DMS53 treated with DMSO at 0.1 percent for 48 hours (cell line): Measurements from ENCODE around the gene COPS2.
"Not testable (repeated sequence)": the region's sequence is repeated elsewhere in the genome, so short reads cannot be mapped to it uniquely, and the experiment has no call there.

Experiments used
- DNase-seq: peaks from one replicate; lab custom pipeline; 2025; ENCODE audit not compliant: unreplicated experiment; lab: John Stamatoyannopoulos, UW

The COPS2 gene

DNA sequence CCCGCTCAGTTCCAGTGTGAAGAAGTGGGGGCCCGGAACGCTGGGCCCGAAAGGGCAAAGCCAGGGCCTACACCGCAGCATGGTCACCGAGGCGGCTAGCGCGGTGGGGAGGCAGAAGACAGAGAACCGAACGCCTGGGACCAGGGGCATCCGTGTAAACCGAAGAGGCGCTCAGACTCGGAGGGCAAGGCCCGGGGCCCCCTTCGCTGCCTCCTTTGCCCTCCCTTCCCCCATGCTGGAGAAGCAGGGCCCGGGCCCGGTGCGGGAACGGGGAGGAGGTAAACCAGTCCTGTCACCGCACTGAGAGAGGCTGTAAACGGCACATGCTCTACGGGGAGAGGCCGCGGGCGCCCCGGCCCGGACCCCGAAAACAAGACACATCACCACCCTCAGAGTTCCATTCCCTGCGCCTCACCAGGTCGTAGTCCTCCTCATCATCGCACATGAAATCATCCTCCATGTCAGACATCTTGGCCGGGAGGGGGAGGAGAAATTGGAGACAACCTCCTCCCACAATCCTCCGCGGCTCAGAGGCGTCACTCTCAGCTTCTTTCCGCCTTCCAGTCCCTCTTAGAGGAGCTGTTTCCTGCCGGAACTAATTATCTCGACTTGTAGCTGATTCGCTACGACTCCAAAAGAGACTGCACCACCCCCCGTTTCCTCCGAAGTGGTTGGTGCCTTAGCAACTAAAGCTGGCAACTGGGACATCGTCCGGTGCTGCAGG is at the start of gene COPS2:
Gene COPS2, minus strand, starts transcription at position 490 of the 724 bp plus-strand sequence. Its CDS starts 21 bp downstream, at position 469.
- peak; percentile 90 for DNase-seq

DNA sequence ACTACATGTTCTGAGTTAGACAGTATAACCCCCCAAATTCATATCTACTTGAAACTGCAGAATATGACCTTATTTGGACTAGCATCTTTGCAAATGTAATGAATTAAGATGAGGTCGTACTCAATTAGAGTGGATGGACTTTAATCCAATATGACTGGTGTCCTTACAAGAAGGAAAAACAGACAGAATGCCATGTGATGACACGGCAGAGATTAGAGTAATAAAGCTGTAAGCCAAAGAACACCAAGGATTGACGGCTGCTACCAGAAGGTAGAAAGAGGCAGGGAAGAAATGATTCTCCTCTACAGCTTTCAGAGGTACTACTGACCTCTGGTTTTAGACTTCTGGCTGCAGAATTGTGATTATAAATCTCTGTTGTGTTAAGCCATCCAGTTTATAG is 44.9 kb upstream of the COPS2 start:
- no peak for DNase-seq

DNA sequence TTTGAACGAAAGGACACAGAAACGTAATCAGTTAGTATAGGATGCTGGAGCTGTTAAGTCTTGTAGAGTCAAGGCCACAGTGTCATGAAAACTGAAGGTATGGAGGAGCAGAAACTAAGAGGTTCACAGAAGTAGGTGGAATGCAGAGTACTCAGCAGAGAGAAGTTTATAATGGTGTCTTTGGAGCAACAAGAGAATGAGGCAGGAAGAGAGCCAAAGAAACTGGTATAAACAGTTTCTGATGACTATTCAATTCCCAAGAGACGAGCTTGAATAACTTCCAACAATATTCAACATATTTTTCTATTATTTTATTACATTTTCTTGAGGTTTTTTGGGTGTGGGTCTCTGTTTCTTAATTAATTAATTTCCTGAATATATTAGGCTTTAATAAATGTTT is 44.3 kb upstream of the COPS2 start:
- DNase-seq, result no peak

DNA sequence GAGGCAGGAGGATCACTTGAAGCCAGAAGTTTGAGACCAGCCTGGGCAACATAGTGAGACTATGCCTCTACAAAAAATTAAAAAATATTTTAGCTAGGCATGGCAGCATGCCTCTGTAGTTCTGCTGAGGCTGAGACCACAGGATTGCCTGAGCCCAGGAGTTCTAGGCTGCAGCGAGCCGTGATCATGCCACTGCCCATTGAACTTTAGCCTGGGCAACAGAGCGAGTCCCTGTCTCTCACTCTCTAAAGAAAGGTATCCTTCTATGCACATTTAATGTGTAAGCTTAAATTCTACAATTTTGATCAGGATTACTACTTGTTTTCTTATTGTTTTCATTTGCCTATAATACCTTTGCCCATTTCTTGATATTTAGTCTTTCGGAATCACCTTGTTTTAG is 41.5 kb upstream of the COPS2 start:
- no peak for DNase-seq

DNA sequence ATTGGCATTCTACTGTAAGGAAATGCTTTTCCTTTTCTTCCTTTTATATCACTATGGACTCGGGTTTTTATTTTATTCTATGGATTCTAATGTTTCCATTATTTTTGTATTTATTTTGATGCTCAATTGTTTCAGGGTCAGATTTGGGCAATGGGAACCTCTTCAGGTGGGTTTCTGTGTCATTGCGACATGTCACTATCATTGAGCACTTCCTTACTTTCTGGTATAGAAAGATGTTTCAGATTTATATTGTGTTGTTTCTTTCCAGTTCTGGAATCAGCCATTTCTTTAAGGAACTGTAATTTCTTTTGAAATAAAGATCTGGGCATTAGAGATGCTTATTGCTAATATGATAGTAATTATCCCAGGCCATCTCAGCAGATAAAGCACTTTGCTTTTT is 36.5 kb upstream of the COPS2 start:
- DNase-seq, result no peak

DNA sequence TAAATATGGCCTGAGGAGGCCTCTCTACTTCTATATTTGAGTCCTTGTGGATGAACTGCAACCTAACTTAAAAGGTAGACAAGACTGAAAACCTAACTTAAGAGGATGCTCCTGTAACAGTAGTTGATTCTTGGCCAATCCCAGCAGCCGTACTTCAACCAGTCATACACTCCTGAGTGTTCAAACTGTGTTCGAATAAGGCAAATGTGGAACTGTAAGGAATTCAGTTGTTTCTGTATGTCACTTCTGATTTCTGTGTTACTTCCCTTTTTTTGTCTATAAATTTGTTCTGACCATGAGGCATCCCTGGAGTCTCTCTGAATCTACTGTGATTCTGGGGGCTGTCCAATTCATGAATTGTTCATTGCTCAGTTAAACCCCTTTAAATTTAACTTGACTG is 35.2 kb upstream of the COPS2 start:
- no peak for DNase-seq

DNA sequence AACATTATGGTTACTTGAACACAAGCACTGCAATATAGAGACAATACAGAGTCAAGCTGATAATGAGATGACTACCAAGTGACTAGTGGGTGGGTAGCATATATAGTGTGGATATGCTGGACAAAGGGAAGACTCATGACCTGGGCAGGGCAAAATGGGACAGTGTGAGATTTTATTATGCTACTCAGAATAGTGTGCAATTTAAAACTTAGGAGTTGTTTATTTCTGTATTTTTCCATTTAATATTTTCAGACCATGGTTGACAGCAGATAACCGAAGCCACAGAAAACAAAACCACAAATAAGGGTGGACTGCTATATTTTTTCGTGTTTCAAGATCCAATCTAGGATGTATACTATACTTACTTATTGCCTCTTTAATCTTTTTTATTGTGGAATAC is 34.2 kb upstream of the COPS2 start:
- no peak for DNase-seq

DNA sequence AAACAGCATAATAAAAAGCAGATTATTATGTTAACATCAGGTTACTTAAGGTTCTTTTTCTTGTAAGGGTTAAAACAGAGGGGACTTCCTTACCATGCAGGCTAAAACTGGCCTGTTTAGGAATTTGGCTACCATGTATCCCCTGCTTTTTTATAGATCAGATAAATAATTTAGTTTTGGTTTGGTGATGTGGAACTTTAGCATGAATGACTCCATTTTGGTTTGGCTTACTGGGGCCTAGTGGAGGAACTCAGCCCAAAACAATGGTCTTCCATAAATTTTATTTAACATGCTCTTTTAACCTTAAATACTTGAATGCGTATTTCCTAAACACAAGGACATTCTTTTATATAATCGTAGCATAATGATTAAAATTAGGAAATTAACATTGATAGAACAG is 33.5 kb upstream of the COPS2 start:
- DNase-seq, result no peak

DNA sequence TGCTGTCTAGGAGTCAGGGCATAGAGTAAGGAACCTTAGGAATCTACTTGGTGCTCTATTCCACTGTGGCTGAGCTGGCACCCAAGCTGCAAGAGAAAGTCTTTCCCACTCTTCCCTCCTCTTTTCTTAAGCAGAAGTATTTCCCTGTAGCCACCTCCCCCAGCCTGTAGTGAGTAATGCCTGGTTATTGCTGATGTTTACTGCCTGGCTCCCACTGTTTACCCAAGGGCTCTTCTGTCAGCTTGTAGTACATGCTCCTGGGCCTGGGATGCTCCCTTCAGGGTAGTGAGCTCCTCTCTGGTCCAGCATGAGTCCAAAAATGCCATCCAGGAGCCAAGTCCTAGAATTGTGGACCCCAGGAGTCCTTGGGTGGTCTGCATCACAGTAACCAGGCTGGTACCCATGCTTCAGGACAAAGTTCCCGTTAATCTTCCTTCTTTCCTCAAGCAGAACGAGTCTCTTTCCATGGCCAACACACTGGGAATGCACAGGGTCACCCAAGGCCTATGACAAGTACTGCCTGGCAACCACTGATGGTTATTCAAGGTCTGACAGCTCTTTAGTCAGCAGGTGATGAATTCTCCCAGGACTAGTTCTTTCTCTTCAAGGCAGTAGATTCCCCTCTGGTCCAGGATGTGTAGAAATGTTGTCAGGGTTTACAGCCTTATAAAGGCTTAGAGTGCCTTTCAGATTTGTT is 32.3 kb upstream of the COPS2 start:
- DNase-seq, result no peak

DNA sequence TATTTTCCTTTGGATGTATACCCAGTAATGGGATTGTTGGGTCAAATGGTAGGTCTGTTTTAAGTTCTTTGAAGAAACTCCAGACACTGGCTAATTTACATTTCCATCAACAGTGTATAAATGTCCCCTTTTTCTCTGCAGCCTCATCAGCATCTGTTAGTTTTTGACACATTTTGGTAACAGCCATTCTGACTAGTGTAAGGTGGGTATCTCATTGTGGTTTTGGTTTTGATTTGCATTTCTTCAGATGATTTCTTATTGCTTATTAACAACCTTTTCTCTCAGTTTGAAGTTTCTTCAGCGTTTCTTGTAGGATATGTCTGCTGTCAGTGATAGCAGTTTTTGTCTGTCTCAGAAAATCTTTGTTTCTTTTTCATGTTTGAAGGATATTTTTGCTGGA is 30.1 kb upstream of the COPS2 start:
- DNase-seq, result no peak

DNA sequence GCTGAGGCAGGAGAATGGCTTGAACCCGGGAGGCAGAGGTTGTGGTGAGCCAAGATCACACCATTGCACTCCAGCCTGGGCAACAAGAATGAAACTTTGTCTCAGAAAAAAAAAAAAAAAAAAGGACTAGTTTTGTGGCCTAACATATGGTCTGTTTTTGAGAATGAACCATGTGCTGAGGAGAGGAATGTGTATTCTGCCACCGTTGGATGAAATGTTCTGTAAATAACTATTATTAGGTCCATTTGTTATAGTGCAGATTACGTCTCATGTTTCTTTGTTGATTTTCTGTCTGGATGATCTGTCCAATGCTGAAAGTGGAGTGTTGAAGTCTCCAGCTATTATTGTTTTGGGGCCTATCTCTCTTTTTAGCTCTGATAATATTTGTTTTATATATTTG is 28.3 kb upstream of the COPS2 start:
- not testable (repeated sequence) for DNase-seq

DNA sequence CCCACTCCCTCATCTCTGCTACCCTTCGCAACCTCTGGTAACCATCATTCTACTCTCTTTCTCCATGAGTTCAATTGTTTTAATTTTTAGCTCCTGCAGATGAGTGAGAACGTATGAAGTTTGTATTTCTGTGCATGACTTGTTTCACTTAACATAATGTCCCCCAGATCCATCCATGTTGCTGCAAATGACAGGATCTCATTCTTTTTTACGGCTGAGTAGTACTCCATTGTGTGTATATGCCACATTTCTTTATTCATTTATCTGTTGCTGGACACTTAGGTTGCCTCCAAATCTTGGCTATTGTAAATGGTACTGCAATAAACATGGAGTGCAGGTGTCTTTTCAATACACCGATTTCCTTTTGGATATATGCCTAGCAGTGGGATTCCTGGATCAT is 26.7 kb upstream of the COPS2 start:
- no peak for DNase-seq

DNA sequence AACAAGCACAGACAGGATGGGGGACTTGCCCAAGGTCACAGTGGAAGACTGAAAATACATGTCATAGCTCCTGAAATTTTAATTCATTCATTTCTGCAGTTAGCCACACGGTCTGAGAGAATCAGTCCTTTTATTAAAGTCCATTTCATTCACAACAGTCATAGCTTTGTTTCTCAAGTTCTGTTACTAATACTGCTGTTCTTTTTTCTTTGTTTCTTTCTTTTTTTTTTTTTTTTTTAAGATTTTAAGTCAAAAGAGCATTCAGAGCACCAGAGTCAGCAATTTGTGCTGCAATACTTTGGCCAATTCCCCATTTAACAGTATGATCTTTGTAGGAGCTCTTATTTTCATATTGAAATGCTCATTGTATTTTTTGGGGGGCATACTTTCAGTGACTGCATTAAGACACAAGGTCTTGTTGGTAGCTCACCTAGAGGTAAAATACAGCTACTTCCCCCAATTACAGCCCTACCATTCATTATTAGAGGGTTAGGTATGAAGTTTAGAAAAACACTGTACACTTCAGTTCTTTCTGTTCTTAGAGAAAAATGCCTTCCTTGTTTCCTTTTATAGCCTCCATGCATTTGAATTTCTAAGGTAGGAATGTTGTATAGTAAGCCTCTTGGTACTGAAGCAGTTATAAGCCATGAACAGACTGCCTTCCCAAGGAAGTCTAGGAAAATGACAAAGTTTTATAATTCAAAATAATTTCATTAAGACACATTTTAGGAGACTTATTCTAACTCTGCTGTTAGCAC is 24.2 kb upstream of the COPS2 start:
- DNase-seq, result no peak

DNA sequence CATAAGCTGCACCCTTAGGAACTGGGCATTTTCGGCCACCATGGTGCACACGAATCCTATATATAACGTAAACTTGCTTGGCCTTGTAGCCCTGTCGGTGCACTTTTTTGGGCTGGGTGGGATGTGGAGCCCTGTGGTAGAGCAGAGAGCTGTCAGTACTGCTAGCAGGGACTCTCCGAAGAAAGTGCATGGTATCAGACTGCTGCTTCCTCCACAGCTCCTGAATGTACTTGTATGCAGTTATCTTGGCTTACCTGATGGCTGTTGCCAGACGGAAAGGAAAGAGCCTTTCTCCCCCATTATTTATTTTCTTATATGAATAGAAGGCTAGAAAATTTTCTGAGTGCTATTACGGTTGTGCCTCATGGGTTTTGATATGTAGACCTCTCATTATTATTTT is 23.1 kb upstream of the COPS2 start:
- DNase-seq, result no peak

DNA sequence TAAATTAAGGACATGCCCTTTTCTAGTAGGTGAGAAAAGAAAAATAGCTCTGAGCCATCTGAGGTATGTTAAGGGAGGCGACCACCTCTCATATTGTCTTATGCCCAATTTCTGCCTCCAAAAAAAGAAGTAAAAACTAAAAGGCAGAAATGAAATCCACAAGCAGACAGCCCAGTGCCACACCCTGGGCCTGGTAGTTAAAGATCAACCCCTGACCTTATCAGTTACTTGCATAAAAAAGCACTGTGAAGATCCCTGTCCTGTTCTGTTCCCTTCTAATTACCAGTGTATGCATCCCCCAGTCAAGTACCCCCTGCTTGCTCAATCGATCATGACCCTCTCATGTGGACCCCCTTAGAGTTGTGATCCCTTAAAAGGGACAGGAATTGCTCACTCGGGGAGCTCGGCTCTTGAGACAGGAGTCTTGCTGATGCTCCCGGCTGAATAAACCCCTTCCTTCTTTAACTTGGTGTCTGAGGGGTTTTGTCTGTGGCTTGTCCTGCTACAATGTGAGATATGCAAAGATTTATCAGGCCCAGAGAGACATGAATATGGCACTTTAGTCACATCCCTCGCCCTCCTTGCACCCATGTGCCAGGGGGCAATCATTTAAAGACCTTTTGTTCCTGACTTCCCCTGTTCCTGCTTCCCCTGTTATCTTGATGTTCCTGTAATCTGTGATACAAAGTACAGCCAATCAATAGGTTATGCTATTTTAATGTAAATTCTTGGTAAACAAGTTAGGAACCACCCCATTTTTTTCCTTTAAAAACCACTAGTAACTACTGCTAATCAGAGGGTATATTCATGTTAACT is 20.4 kb upstream of the COPS2 start:
- DNase-seq, result not testable (repeated sequence)

DNA sequence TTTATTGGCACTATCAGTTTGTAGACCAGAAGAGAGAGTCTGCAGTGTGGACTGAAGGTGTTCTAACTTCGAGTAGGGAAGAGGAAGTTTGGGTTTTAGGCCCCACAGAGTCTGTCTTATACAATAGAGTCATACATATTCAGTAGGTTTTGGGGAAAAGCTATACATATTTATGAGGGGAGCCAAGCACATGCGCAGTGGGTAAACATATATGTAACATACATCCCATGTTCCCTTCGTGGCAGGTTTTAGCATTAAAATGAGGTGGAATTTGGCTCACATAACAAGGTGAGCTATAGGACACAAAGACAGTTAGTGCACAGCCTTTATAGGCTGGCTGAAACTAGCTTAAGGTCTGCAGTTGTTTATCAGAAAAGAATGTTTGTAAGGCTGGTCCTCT is 19.5 kb upstream of the COPS2 start:
- no peak for DNase-seq

DNA sequence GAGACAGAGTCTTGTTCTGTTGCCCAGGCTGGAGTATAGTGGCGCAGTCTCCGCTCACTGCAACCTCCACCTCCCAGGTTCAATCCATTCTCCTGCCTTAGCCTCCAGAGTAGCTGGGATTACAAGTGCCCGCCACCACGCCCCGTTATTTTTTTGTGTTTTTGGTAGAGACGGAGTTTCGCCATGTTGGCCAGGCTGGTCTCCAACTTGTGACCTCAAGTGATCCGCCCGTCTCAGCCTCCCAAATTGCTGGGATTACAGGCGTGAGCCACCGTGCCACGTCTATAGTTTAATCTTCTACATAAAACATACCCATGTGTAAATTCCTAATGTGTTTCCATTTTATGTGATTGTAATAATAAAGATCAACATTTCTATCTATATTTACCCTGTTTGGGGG is 16.4 kb upstream of the COPS2 start:
- DNase-seq, result no peak

DNA sequence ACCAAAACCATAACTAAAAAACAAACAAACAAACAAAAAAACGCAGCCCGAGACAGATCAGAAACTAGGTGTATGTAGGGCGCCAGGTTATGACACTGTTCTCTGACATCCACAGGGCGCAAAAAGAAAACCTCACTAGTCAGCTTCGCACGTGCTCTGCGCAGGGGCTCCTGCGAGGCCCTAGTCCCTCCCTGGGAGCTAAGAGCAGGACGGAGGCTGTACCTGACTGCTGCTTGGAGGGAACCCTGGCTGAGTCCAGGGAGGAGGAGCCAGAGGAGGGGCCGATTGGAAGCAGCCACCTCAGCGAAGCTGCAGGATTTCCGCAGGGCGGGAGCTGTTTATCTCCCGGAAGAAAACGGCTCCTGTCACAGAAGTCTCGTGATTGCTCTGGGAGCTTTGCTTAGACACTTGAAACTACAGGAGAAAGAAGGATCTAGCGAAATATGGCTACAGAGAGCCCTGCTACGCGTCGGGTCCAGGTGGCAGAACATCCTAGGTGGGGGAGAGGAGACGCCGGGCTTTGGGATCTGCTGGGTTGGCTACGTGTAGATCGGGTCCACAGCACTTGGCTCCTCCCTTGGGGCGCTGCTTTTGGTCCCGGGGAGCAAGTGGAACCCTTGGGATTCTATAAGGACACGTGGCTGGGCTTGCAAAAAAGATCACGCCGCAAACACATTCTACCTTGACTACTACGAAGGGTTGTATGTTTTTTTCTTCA is 14.6 kb upstream of the COPS2 start, which contains the start of gene GALK2:
Gene GALK2, plus strand, starts transcription at position 368 of the 718 bp plus-strand sequence. Its CDS starts 76 bp downstream, at position 444.
- DNase-seq, result peak; percentile 89

DNA sequence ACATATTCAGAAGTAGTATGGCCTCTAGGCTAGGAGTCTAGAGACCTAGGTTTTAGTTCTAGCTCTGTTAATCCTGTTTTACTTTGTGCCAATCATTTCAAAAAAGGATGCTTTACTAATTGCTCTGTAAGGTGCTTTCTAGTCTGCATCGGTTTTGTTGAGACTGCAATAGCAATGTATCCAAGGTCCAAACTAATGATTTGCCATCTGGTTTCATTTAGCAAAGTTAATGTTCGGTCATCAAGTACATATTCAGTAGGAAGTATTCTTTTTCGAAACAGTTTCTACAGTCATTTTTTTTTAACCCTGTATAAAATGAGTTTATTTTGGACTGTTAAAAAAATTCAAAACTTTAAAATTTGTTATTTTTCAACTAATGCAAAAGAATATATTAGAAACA is 12.6 kb upstream of the COPS2 start:
- no peak for DNase-seq

DNA sequence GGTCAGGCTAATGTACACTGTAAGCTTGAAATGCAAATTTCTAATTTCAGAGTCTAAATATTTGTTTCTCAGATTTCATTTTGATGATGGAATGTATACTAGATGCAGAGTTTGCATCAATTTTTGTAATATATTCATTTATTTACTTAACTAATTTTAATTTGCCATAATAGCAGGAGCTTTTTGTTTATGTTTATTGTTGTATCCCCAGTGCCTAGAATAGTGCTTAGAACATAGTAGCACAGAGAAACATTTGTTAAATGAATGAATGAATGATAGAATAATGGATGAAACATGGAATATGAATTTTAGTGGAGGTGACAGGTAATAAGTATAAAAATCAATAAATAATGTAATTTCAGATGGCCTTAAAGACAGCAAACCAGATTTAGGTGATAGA is 9.5 kb upstream of the COPS2 start:
- no peak for DNase-seq
